Mucosa of descending colon (tissue), 3 donors: ENCODE data around the gene FBXW4. TPM values are rescaled to one million over a fixed set of nuclear protein-coding genes. Genes with fewer than 3 reads are reported as not detected.

ENCODE experiments used
- ATAC-seq: fragments of 200-7000 bp; cut with Tn5 transposase; one replicate; pipeline ENCODE4 v1.9.1; 2020; ENCODE audit warnings: mild to moderate bottlenecking, moderate library complexity
- DNase-seq, 3 donors: peaks; one replicate each; pipeline ENCODE4 v3.0.0-alpha.2; 2020
- H3K36me3 ChIP-seq: fragments of 200-600 bp; one replicate; pipeline ENCODE4 v1.8.0; 2021; ENCODE audit warnings: low read depth, mild to moderate bottlenecking
- H3K4me1 ChIP-seq: fragments of 200-600 bp; one replicate; pipeline ENCODE4 v1.8.0; 2021; ENCODE audit warnings: low read depth, mild to moderate bottlenecking
- H3K4me3 ChIP-seq: fragments of 200-600 bp; one replicate; pipeline ENCODE4 v1.8.0; 2021; ENCODE audit warnings: mild to moderate bottlenecking
- H3K9me3 ChIP-seq: fragments of 200-600 bp; one replicate; pipeline ENCODE4 v1.8.0; 2021; ENCODE audit warnings: mild to moderate bottlenecking
- CTCF ChIP-seq: fragments of 200-600 bp; IDR thresholded peaks from one replicate; pipeline ENCODE4 v1.8.0; 2022; ENCODE audit warnings: antibody characterized with exemption, mild to moderate bottlenecking
- intact Hi-C, 2 donors: fragments of 100-400 bp; cut with DNase I in 1 of 2; cut with micrococcal nuclease in 1 of 2; formaldehyde crosslinking; loops; one replicate each; pipeline versions ENCODE4 v1.11.0 to v1.11.1; 2022; cut with DNase I, micrococcal nuclease
- total RNA-seq, 3 donors: library from RNA; stranded (reverse); fragmentation: NEBNext Ultra II Directional in 2 of 3; extraction: Animal tissue kit (Norgen Biotek cat#: 25700) in 2 of 3; gene quantifications; one replicate each; pipeline versions ENCODE4 v1.2.1 to v1.2.4, GENCODE V29; 2021 to 2023
- donor health status: DM: no; HTN: no; CAD: no; lungs with moderate emphysema.
- donor health status: DM: no; HTN: no; CAD: no.
- donor health status: DM: no; HTN: yes; CAD: no.

The FBXW4 gene
- total RNA-seq, 3 donors from 2014 or later = 57.3 to 126 (median 73.3) TPM

GRCh38 chr10:101656890-101657289 is 38.1 kb downstream of the FBXW4 start:
- Histone ChIP-seq H3K9me3 (no peaks in the 10 kb centered on the region), H3K4me1 (no peaks in the 10 kb centered on the region), H3K36me3 (no peaks in the 10 kb centered on the region), H3K4me3 (no peak overlapping the region)
- ATAC-seq (no peak), DNase-seq (no peak)
- intact Hi-C loops = no loop called here
- no peak for TF ChIP-seq CTCF

GRCh38 chr10:101655570-101655969 is 39.4 kb downstream of the FBXW4 start:
- DNase-seq (no peak), ATAC-seq (no peak)
- no peaks in the 10 kb centered on the region for H3K9me3 ChIP-seq
- intact Hi-C loops = no loop called here
- no peaks in the 10 kb centered on the region for H3K36me3 ChIP-seq
- no peak for TF ChIP-seq CTCF
- no peaks in the 10 kb centered on the region for H3K4me1 ChIP-seq
- no peak overlapping the region for H3K4me3 ChIP-seq

GRCh38 chr10:101653536-101653935 is 41.4 kb downstream of the FBXW4 start:
- Histone ChIP-seq H3K4me3 (no peak overlapping the region), H3K4me1 (no peaks in the 10 kb centered on the region), H3K9me3 (no peaks in the 10 kb centered on the region), H3K36me3 (no peaks in the 10 kb centered on the region)
- no peak for ATAC-seq
- intact Hi-C loops = no loop called here
- no peak for TF ChIP-seq CTCF
- no peak for DNase-seq

- Histone ChIP-seq H3K9me3 (no peaks in the 10 kb centered on the region), H3K4me1 (no peaks in the 10 kb centered on the region), H3K36me3 (no peaks in the 10 kb centered on the region), H3K4me3 (no peak overlapping the region)
- no peak for DNase-seq
- TF ChIP-seq CTCF = no peak
- no peak for ATAC-seq
- intact Hi-C loops = no loop called here
These were observed 43.6 kb downstream of the FBXW4 start for GRCh38 chr10:101651336-101651735.

- Histone ChIP-seq H3K4me1 (no peaks in the 10 kb centered on the region), H3K36me3 (no peaks in the 10 kb centered on the region), H3K9me3 (no peaks in the 10 kb centered on the region), H3K4me3 (no peak overlapping the region)
- intact Hi-C loops = no loop called here
- ATAC-seq (no peak), DNase-seq (no peak)
- no peak for TF ChIP-seq CTCF
These were observed 44.1 kb downstream of the FBXW4 start for GRCh38 chr10:101650863-101651262.

- Histone ChIP-seq H3K4me1 (no peaks in the 10 kb centered on the region), H3K9me3 (no peaks in the 10 kb centered on the region), H3K4me3 (no peak overlapping the region), H3K36me3 (no peaks in the 10 kb centered on the region)
- no peak for DNase-seq
- TF ChIP-seq CTCF = no peak
- ATAC-seq = no peak
- intact Hi-C loops = no loop called here
These were observed 45.4 kb downstream of the FBXW4 start for GRCh38 chr10:101649525-101650085.
